DND-41 (cell line): ENCODE results near the gene DNMT1.

Experiments
- ATAC-seq: fragments of 200-7000 bp; cut with Tn5 transposase; 3 replicates; pipeline ENCODE4 v1.9.1; 2021; ENCODE audit warnings: low read depth; ENCODE audit not compliant: insufficient read depth
- DNase-seq: peaks from one replicate; pipeline ENCODE4 v3.0.0-alpha.2; 2020
- H2AFZ ChIP-seq: 2 replicates; pipeline ENCODE4 v1.6.0; 2012; ENCODE audit warnings: low read depth, low read length
- H3K27ac ChIP-seq: 2 replicates; pipeline ENCODE4 v1.5.1; 2012; ENCODE audit warnings: low read length, inconsistent platforms
- H3K27me3 ChIP-seq: fragments of 200-600 bp; sonication (generic); 2 replicates; pipeline ENCODE4 v1.6.0; 2012; ENCODE audit warnings: low read length, mild to moderate bottlenecking, inconsistent platforms; ENCODE audit not compliant: insufficient read depth, poor library complexity
- H3K36me3 ChIP-seq: 2 replicates; pipeline ENCODE4 v1.5.1; 2012; ENCODE audit warnings: low read length, inconsistent platforms; ENCODE audit not compliant: insufficient read depth
- H3K4me1 ChIP-seq: 2 replicates; pipeline ENCODE4 v1.5.1; 2012; ENCODE audit warnings: mild to moderate bottlenecking, low read length; ENCODE audit not compliant: insufficient read depth
- H3K4me2 ChIP-seq: 2 replicates; pipeline ENCODE4 v1.6.0; 2012; ENCODE audit warnings: mild to moderate bottlenecking, moderate library complexity, low read length, inconsistent platforms; ENCODE audit not compliant: insufficient read depth
- H3K4me3 ChIP-seq, 2 experiments: fragments of 200-600 bp in 1 of 2; shearing (Covaris generic) in 1 of 2; 2 replicates each; pipeline ENCODE4 v1.5.1; 2012 to 2016; ENCODE audit warnings: inconsistent platforms in 2 of 2, low read length in 2 of 2, mild to moderate bottlenecking in 2 of 2, low read depth in 1 of 2, moderate library complexity in 1 of 2
- H3K79me2 ChIP-seq: 2 replicates; pipeline ENCODE4 v1.6.0; 2012; ENCODE audit warnings: low read length, inconsistent platforms; ENCODE audit not compliant: insufficient read depth
- H3K9ac ChIP-seq: 2 replicates; pipeline ENCODE4 v1.6.0; 2012; ENCODE audit warnings: low read depth, mild to moderate bottlenecking, inconsistent platforms, low read length, moderate library complexity
- H3K9me3 ChIP-seq: 2 replicates; pipeline ENCODE4 v1.5.1; 2012; ENCODE audit warnings: low read length, moderate library complexity, mild to moderate bottlenecking, inconsistent platforms; ENCODE audit not compliant: insufficient read depth, severe bottlenecking
- H4K20me1 ChIP-seq: 2 replicates; pipeline ENCODE4 v1.6.0; 2012; ENCODE audit warnings: low read length; ENCODE audit not compliant: insufficient read depth
- EZH2 ChIP-seq: IDR thresholded peaks from 3 replicates; pipeline ENCODE4 v1.6.1; 2012; ENCODE audit warnings: borderline replicate concordance, low read depth, mild to moderate bottlenecking, moderate library complexity, low read length, inconsistent platforms; ENCODE audit not compliant: severe bottlenecking
- TF ChIP-seq, protein P1 (sequence below): IDR thresholded peaks from 2 replicates; pipeline ENCODE4 v1.5.1; 2012; ENCODE audit warnings: borderline replicate concordance, low read length, moderate library complexity, mild to moderate bottlenecking; ENCODE audit not compliant: poor library complexity, severe bottlenecking; ENCODE audit errors: extremely low read depth

DNMT1 gene

GRCh38 chr19:10152100-10152499, 42.7 kb downstream of the DNMT1 start:
- DNase-seq = no peak
- no peak overlapping the region for H3K9ac ChIP-seq
- ATAC-seq = no peak
- no peaks in the 10 kb centered on the region for H3K27me3 ChIP-seq
- no peak overlapping the region for H3K4me2 ChIP-seq
- H3K4me3 ChIP-seq = no peak overlapping the region
- H2AFZ ChIP-seq = no peak overlapping the region
- TF ChIP-seq, protein P1, sequence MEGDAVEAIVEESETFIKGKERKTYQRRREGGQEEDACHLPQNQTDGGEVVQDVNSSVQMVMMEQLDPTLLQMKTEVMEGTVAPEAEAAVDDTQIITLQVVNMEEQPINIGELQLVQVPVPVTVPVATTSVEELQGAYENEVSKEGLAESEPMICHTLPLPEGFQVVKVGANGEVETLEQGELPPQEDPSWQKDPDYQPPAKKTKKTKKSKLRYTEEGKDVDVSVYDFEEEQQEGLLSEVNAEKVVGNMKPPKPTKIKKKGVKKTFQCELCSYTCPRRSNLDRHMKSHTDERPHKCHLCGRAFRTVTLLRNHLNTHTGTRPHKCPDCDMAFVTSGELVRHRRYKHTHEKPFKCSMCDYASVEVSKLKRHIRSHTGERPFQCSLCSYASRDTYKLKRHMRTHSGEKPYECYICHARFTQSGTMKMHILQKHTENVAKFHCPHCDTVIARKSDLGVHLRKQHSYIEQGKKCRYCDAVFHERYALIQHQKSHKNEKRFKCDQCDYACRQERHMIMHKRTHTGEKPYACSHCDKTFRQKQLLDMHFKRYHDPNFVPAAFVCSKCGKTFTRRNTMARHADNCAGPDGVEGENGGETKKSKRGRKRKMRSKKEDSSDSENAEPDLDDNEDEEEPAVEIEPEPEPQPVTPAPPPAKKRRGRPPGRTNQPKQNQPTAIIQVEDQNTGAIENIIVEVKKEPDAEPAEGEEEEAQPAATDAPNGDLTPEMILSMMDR = no peak
- TF ChIP-seq EZH2 = no peak
- peaks cover 44% of the 10 kb centered on the region for H3K79me2 ChIP-seq
- H3K27ac ChIP-seq = no peak overlapping the region
- no peaks in the 10 kb centered on the region for H3K4me1 ChIP-seq
- H3K36me3 ChIP-seq = peaks cover 95% of the 10 kb centered on the region
- H4K20me1 ChIP-seq = peaks cover 52% of the 10 kb centered on the region
- H3K9me3 ChIP-seq = no peaks in the 10 kb centered on the region

- no peak overlapping the region for H3K27ac ChIP-seq
- H4K20me1 ChIP-seq = peaks cover 48% of the 10 kb centered on the region
- no peaks in the 10 kb centered on the region for H3K27me3 ChIP-seq
- TF ChIP-seq, protein P1 = no peak
- no peak for TF ChIP-seq EZH2
- peaks cover 95% of the 10 kb centered on the region for H3K36me3 ChIP-seq
- H2AFZ ChIP-seq = no peak overlapping the region
- no peak for ATAC-seq
- no peaks in the 10 kb centered on the region for H3K9me3 ChIP-seq
- H3K4me2 ChIP-seq = no peak overlapping the region
- DNase-seq = no peak
- H3K79me2 ChIP-seq = peaks cover 39% of the 10 kb centered on the region
- no peak overlapping the region for H3K9ac ChIP-seq
- no peak overlapping the region for H3K4me3 ChIP-seq
- H3K4me1 ChIP-seq = no peaks in the 10 kb centered on the region
Observed at GRCh38 chr19:10151521-10151920, 43.2 kb downstream of the DNMT1 start.

- Histone ChIP-seq H3K9me3 (no peaks in the 10 kb centered on the region), H3K79me2 (peaks cover 36% of the 10 kb centered on the region), H4K20me1 (peaks cover 49% of the 10 kb centered on the region), H3K4me2 (no peak overlapping the region), H3K4me3 (no peak overlapping the region), H3K36me3 (peaks cover 95% of the 10 kb centered on the region), H3K27me3 (no peaks in the 10 kb centered on the region), H3K27ac (no peak overlapping the region), H2AFZ (no peak overlapping the region), H3K9ac (no peak overlapping the region), H3K4me1 (no peaks in the 10 kb centered on the region)
- TF ChIP-seq, protein P1 = no peak
- no peak for TF ChIP-seq EZH2
- DNase-seq (no peak), ATAC-seq (no peak)
Observed at GRCh38 chr19:10149427-10149826, 45.3 kb downstream of the DNMT1 start.

DNA sequence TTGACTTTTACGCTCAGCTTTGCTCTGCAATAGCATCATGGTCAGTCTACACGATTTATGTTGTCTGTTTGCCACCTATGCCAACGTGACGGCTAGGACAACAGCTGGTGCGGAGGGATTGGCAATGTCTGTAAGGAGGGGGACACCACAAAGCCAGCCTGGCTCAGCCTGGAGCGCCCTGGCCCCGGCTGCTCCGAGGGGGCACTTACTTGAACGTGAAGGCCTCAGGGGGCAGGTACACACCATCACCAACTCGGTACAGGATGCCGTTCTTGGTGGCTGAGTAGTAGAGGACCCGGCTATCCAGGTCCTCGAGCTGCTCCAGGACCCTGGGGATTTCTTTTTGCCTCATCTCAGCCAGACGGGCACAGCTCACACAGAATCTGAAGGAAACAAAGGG, 48.6 kb downstream of the DNMT1 start:
- TF ChIP-seq, protein P1 = no peak
- no peak for TF ChIP-seq EZH2
- H3K4me3 ChIP-seq = no peak overlapping the region
- peaks cover 35% of the 10 kb centered on the region for H3K79me2 ChIP-seq
- peaks cover 95% of the 10 kb centered on the region for H3K36me3 ChIP-seq
- no peak overlapping the region for H3K9ac ChIP-seq
- no peak for DNase-seq
- ATAC-seq = no peak
- H3K9me3 ChIP-seq = no peaks in the 10 kb centered on the region
- H3K4me2 ChIP-seq = no peak overlapping the region
- no peak overlapping the region for H2AFZ ChIP-seq
- H3K27ac ChIP-seq = no peak overlapping the region
- no peaks in the 10 kb centered on the region for H3K27me3 ChIP-seq
- peaks cover 54% of the 10 kb centered on the region for H4K20me1 ChIP-seq
- no peaks in the 10 kb centered on the region for H3K4me1 ChIP-seq
